Measurements from ENCODE around the gene GMPPB.
"Not testable (repeated sequence)": the region's sequence is repeated elsewhere in the genome, so short reads cannot be mapped to it uniquely, and the experiment has no call there.

Gene GMPPB

DNA sequence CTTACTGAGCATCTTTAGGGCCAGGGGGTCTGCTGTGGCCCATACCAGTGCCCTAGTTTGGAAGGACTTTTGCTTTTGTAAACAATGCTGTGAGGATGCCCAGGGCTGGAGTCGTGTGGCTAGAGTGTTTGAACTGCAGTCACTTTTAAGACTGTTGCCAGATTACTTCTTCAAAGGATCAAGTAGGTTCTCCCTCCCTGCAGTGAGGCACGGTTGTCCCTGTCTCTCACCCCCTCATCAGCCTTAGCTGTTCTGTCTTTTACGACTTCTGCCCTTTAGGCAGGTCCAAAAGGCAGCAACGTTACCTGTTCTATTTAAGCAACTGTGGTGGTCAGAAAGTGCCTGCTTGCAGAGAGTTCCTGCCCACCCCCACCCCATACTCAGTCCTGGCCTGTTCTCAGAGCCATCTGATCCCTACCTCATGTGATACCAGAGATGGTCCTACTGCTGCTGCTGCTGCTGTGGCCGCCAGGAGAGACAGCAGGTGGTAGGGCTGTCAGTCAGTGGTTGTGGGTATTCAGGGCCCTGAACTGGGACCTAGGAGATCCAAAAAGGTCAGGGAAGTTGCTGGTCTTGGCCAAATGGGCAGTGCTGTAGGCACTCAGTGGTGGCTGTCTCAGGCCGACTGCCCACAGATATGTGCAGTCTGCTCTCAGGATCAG, 29.2 kb downstream of the GMPPB start:
- DNase-seq: not testable (repeated sequence)

DNA sequence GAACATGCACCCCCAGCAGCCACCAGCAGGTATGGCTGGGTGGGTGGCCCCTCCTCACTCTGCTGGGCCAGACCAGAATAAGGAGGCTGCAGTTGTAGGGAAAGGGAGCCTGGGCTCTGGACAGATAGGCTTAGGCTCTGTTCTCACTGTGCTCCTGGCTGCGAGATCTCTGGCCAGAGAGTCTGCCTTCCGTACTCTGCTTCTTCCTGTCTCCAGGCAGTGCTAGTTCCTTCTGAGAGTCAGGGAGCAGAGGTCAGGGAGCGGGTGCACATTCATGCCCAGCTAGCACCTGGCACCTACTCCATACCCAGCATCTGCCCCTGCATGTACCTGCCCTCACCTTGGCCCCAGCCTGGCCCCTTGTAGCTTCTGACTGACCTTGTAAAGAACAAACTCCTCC, 32.3 kb downstream of the GMPPB start:
- DNase-seq: not testable (repeated sequence)

DNA sequence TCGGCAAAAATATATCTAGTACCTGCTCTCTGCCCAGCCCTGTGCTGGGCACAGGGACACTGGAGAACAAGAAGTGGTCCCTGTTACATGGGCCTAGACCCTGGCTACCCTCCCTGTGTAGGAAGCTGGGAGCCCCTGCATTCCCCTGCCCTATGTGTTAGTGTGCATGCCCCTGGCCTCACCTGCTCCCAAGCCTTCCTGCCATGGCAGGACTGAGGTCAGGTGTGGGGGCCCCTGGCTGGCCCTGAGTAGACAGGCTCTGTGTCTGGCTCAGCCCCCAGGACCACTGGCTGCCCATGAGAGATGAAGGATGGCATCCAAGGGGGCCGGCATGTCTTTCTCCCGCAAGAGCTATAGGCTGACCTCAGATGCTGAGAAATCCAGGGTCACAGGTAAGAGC, 32.9 kb downstream of the GMPPB start:
- DNase-seq: not testable (repeated sequence)

DNA sequence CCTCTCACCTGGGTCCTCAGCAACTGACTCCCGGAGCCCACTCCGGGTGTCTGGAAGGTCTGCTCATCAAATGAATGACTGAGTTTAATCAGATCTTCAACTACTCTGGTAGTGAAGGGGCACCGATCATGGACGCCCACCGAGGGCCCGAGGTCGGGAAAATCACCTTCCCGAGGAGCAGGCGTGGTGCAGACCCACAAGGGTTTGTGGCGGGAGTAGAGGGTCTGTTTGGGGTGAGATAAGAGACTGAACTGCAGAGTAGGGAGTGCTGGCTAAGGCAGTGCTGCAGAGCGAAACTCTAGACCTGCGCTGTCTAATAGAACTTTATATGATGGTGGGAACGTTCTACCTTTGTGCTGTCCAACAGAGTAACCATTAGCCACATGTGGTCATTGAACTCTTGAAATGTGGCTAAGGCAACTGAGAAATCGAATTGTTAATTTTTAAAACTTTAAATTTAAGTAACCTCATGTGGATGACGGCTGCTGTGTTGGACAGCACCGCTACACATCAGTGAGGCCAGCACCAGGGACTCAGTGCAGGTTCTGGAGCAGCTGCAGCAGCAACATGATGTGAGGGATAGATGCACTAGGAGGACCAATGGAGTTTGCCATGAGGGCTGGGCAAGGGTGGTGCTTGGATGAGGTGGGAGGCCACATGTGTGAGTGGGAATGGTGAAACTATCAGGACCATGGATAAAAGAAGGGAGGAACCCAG, 33.7 kb downstream of the GMPPB start:
- DNase-seq: not testable (repeated sequence)

- no peak for DNase-seq
These were observed 34.5 kb downstream of the GMPPB start, which contains the start of the genes MST1 and RNF123 for GRCh38 chr3:49689046-49689907. TSS of gene MST1 (minus strand) at chr3:49689474. CDS start at chr3:49688691, 783 bp downstream. TSS of gene RNF123 (plus strand) at chr3:49689557. CDS start at chr3:49691166, 1,609 bp downstream.

GRCh38 chr3:49688338-49689045, 35.3 kb downstream of the GMPPB start:
- DNase-seq: not testable (repeated sequence)

DNA sequence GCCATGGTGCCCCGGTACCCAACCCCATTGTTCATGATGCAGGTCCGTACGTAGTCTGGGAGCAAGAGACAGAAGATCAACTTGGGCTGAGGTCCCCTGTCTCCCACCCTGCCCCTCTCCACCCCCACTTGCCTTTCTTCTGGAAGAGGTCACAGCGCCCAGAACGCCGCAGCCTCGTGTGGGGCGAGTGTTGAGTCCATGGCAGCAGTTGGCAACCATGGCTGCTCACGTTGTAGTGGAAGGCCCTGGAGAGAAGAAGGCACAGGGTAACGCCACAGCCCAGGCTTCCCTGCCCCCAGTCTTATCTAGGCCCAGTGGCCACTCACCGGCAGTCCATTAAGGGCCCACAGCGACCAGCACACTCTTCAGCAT, 36.3 kb downstream of the GMPPB start:
- DNase-seq: not testable (repeated sequence)

DNA sequence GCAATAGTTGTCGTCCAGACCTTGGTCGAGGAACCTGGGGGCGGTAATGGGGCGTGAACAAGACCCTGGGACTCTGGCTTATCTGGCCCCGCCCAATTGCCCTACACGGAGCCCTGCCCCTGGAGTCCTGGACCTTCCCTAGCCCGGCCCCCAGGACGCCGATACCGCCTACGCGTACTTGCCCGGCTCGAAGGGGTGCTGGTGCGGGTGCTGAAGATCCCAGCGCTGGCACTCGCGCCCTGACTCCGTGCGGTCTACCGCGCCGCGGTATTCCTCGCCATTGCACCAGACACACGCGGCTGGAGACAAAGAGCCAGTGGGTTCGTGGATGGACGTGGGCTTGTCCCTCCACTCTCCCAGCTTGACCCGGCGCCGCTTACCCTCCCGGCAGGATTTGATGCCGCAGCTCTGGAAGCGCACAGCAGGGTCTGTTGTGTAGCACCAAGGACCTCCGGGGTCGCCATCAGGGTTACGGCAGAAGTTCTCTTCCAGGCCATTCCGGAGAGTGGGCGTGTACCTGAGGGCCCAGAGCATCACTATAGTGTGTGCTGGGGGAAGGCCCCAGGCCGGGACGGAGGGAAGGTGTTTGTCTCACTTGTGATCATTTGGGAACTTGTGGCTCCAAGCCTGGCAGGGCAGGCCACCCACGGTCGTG, 36.9 kb downstream of the GMPPB start:
- not testable (repeated sequence) for DNase-seq

DNA sequence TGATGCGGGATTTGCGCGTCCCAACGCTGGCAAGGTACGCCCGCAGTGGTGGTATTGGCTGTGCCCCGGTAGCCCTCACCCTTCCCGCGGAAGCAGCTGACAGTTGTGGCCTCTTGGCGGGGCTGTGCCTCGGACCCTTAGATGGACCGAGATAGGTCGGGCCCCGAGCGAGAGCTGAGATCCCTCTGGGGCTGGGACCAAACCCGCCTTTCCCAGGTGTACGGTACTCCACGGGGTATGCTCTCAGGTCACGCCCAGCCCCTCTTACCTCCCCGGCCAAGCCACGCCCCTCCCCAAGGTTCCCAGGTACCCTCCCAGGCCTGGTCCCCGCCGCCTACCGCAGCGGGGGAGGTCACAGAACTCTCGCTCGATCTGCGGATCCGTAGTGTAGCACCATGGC, 37.4 kb downstream of the GMPPB start:
- not testable (repeated sequence) for DNase-seq

- DNase-seq: not testable (repeated sequence)
These were observed 37.9 kb downstream of the GMPPB start for GRCh38 chr3:49685846-49686245.

DNA sequence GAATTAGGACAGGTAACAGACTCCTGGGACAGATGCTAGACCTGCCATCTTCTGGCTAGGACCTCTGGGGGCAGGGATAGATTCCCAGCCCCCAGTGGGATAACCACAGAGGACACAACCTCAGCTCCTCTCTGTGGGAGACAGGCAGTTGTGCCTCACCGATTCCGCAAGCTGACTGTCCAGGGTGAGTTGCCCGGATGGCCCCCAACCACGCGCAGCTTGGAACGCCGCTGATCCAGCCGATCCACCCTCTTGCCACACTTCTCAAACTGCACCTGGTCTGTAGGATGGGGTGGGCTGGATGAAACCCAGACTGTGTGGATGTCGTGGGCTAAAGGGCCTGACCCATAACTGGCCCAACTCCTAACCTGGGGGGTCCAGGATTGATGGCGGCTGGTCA, 38.6 kb downstream of the GMPPB start:
- not testable (repeated sequence) for DNase-seq

DNA sequence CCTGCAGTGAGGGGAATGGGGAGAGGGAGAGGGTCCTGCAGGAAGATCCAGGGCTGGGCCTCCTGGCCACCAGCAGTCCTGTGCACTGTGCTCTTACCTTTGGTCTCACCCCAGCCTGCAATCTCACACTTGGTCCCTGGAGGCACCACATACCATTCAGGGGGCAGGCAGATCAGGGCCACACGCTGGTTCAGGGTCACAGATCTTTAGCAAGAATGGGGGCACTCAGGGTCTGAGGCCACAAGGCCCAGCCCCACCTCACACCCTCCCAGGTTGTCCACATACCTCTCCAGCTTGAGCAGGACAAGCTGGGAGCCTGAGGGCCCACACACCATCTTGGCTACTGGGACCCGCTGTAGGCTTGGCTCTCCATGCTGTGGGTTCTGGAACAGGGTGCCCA, 39.3 kb downstream of the GMPPB start:
- not testable (repeated sequence) for DNase-seq

DNA sequence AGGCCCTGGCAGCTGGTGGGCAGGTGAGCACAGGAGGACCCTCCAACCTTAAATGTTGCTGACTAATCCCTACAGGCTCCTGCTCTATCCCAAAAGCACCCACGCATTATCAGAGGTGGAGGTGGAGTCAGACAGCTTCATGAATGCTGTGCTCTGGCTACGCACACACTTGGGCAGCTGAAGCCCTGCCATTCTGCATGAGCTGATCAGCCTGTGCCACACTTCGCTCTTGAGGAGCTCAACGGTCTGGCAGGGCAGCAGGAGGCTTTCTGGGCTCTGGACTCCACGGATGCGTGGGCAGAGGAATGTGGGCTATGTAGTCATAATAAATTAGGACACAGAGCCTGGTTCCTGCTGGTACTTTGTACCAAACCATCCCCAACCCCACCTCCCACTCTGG, 40.6 kb downstream of the GMPPB start:
- DNase-seq: no peak

- no peak for DNase-seq
These were observed 42.2 kb downstream of the GMPPB start for GRCh38 chr3:49681543-49681942.

DNA sequence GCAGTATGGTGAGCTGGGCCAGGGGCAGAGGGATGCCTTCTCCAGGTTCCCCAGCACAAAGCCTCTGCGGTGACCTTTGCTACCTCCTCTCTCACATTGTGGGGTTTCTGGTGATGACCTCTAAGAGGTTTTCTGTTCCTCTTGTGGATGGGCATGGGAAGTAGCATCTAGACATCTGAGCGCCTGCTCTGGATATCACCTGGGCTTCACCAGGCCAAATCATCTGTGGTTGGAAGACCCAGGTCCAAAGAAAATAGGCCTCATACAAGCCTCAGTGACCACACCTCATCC, 42.6 kb downstream of the GMPPB start:
- no peak for DNase-seq

GRCh38 chr3:49680493-49681231, 43.1 kb downstream of the GMPPB start:
- DNase-seq: no peak

DNA sequence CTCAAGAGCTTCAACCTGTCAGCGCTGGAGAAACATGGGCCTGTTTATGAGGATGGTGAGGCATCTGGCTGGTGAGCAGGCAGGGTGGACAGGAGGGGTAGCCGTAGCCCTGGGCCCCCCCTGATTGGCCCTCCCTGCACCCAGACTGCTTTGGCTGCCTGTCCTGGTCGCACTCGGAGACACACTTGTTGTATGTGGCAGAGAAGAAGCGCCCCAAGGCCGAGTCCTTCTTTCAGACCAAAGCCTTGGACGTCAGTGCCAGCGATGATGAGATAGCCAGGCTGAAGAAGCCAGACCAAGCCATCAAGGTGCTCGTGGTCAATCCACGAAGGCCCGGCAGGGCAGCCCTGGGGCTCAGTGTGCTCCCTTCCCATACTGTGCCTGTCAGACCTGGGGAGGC, 47.8 kb downstream of the GMPPB start:
- DNase-seq: no peak

DNA sequence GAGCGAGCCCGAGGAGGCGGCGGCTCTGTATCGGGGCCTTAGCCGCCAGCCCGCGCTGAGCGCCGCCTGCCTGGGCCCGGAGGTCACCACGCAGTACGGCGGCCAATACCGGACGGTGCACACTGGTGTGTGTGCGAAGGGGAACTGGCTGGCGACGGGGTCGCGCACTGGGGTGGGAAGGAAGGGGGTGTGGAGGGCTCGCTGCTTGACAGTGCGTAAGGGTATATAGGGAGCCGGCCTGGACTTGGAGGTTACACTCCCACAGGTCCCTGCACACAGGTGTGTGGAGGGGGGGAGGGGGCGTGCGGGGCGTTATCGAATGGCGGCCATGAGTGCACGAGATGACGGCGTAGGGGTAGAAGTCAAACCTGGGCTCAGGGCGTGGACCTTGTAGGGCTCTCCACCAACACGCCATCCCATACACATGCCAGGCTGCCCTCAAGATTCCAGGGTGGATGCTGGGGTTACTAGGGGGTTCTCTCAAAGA, 49.2 kb downstream of the GMPPB start:
- no peak for DNase-seq

DNA sequence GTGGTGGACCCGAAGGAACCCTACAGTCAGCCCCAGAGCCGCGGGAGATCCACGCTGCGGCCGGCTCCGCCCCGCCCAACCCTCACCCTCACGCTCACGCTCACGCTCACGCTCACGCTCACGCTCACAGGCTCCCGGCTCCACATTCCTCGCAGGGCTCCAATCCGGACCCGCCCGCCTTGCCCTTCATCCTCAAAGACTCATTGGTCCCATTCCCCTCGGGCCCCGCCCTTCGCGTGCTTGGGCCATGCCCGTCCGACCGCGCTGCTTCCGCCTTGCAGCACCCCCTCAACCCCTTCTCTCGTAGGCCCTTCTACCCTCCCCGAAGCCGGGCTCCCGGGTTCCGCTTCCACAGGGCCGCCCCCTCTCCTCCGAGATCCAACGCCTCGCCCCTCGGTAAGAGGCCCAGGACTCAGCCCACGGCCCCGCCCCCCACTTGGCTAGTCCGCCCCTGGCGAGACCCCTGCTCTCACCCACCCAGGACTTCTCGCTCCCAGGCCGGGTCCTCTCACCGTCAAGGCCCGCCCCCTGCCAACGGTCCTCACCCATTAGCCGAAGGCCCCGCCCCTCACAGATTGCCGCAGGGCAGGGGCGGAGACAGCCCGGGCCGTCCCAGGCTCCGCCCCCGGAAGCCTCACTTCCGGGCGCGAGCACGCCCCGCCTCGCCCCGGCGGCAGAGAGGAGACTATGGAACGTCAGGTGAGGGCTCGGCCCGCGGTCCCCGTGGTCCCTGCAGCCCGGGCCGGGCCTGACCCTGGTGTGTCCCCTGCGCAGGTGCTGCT, 49.8 kb downstream of the GMPPB start, which contains the start of gene APEH:
TSS of gene APEH (plus strand) at position 637 of the 782 bp plus-strand sequence. CDS start at position 688, 51 bp downstream.
- DNase-seq: no peak
